SU-DHL-6 (cell line): ENCODE data around the gene EPHB2.

Experiments used
- H2AFZ ChIP-seq: fragments of 200-600 bp; sonication (generic); 2 replicates; pipeline ENCODE4 v1.6.1; 2014; ENCODE audit warnings: low read depth, mild to moderate bottlenecking, moderate library complexity, mixed read lengths, antibody characterized with exemption, low read length; ENCODE audit not compliant: severe bottlenecking
- H3F3A ChIP-seq: fragments of 200-600 bp; shearing (Covaris generic); 2 replicates; pipeline ENCODE4 v1.6.0; 2016; ENCODE audit warnings: antibody characterized with exemption, mild to moderate bottlenecking; ENCODE audit not compliant: insufficient read depth
- H3K27ac ChIP-seq: fragments of 200-600 bp; sonication (generic); 2 replicates; pipeline ENCODE4 v1.5.1; 2016; ENCODE audit warnings: low read depth, mild to moderate bottlenecking, low read length, moderate library complexity, mixed read lengths
- H3K27me3 ChIP-seq: fragments of 200-600 bp; sonication (generic), shearing (Covaris generic); 2 replicates; pipeline ENCODE4 v1.6.0; 2014; ENCODE audit warnings: mild to moderate bottlenecking, low read length
- H3K36me3 ChIP-seq: fragments of 200-600 bp; sonication (generic); 2 replicates; pipeline ENCODE4 v1.6.1; 2014; ENCODE audit warnings: mild to moderate bottlenecking, low read length, mixed read lengths
- H3K4me2 ChIP-seq: fragments of 300-600, 200-600 bp; shearing (Covaris generic), sonication (generic); 2 replicates; pipeline ENCODE4 v1.6.0; 2014; ENCODE audit warnings: low read length, low read depth, mild to moderate bottlenecking; ENCODE audit not compliant: poor library complexity, severe bottlenecking
- H3K4me3 ChIP-seq: fragments of 200-600 bp; sonication (generic); 2 replicates; pipeline ENCODE4 v1.5.1; 2014; ENCODE audit warnings: antibody characterized with exemption, low read length, mild to moderate bottlenecking, mixed read lengths; ENCODE audit not compliant: insufficient read depth, poor library complexity, severe bottlenecking
- H3K79me2 ChIP-seq: fragments of 200-600 bp; sonication (generic); 2 replicates; pipeline ENCODE4 v1.6.1; 2014; ENCODE audit warnings: mild to moderate bottlenecking, low read length, moderate library complexity; ENCODE audit not compliant: insufficient read depth
- H3K9ac ChIP-seq: fragments of 200-600 bp; sonication (generic); 2 replicates; pipeline ENCODE4 v1.7.0; 2014; ENCODE audit warnings: mild to moderate bottlenecking, low read length
- H3K9me2 ChIP-seq: fragments of 200-600 bp; sonication (generic); replicated peaks from 2 replicates; pipeline ENCODE4 v1.6.1; 2014; ENCODE audit warnings: low read length; ENCODE audit not compliant: insufficient read depth
- H3K9me3 ChIP-seq: fragments of 200-600 bp; sonication (generic); 2 replicates; pipeline ENCODE4 v1.6.1; 2014; ENCODE audit warnings: low read length, mixed read lengths; ENCODE audit not compliant: insufficient read depth
- H4K20me1 ChIP-seq: fragments of 200-600 bp; sonication (generic); 2 replicates; pipeline ENCODE4 v1.6.1; 2014; ENCODE audit warnings: low read depth, mild to moderate bottlenecking, antibody characterized with exemption, low read length, moderate library complexity, mixed read lengths
- CTCF ChIP-seq: fragments of 200-600 bp; sonication (generic); IDR thresholded peaks from one replicate; pipeline ENCODE4 v1.5.1; 2017; ENCODE audit warnings: antibody characterized with exemption, mild to moderate bottlenecking, low read length, moderate library complexity; ENCODE audit not compliant: insufficient read depth, poor library complexity, severe bottlenecking
- EZH2phosphoT487 ChIP-seq: fragments of 200-600 bp; sonication (generic), shearing (Covaris generic); conservative IDR thresholded peaks from 2 replicates; pipeline ENCODE4 v1.6.1; 2018; ENCODE audit warnings: mild to moderate bottlenecking, antibody characterized with exemption, low read length, moderate library complexity, mixed read lengths

EPHB2 gene

DNA sequence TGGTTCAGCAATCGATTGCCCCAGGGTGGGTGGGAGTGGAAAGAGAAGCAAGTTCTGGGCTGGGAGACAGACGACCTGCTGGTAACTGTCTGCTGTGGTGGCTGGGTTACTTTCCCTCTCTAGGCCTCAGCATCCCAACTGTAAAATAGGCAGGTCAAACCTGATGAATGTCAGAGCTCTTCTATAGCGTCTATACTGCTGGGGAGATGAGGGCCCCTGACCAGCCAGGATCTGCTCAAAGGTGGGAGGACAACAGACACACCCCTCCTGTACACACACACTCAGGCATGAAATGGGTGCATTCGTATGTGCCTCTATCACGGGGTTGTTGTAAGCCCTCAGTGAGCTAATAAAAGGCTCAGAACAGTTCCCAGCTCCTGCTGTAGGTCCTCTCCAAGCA, 12.7 kb upstream of the EPHB2 start:
- Histone ChIP-seq H3K36me3 (no peaks in the 10 kb centered on the region), H3K27ac (no peak overlapping the region), H2AFZ (no peak overlapping the region), H3F3A (no peaks in the 10 kb centered on the region), H3K79me2 (no peaks in the 10 kb centered on the region), H3K9me2 (no peaks in the 10 kb centered on the region), H3K4me2 (no peak overlapping the region), H4K20me1 (no peaks in the 10 kb centered on the region), H3K27me3 (no peaks in the 10 kb centered on the region), H3K4me3 (no peak overlapping the region), H3K9me3 (no peaks in the 10 kb centered on the region), H3K9ac (no peak overlapping the region)
- TF ChIP-seq EZH2phosphoT487 (no peak), CTCF (no peak)

GRCh38 chr1:22699681-22700520, 10.7 kb upstream of the EPHB2 start:
- H3F3A ChIP-seq = no peaks in the 10 kb centered on the region
- no peak for TF ChIP-seq CTCF
- no peak for TF ChIP-seq EZH2phosphoT487

GRCh38 chr1:22702296-22703085, 8.1 kb upstream of the EPHB2 start:
- H3F3A ChIP-seq = no peaks in the 10 kb centered on the region
- no peaks in the 10 kb centered on the region for H3K9me3 ChIP-seq
- H3K79me2 ChIP-seq = no peaks in the 10 kb centered on the region
- H2AFZ ChIP-seq = no peak overlapping the region
- H3K9ac ChIP-seq = no peak overlapping the region
- H3K4me3 ChIP-seq = no peak overlapping the region
- H3K27me3 ChIP-seq = no peaks in the 10 kb centered on the region
- no peaks in the 10 kb centered on the region for H3K9me2 ChIP-seq
- no peak overlapping the region for H3K4me2 ChIP-seq
- H3K36me3 ChIP-seq = no peaks in the 10 kb centered on the region
- TF ChIP-seq EZH2phosphoT487 (no peak), CTCF (no peak)
- no peak overlapping the region for H3K27ac ChIP-seq
- H4K20me1 ChIP-seq = no peaks in the 10 kb centered on the region

More at GRCh38 chr1:22699681-22700520, 10.7 kb upstream of the EPHB2 start:
- no peak overlapping the region for H3K9ac ChIP-seq
- H3K36me3 ChIP-seq = no peaks in the 10 kb centered on the region
- H4K20me1 ChIP-seq = no peaks in the 10 kb centered on the region
- H3K4me3 ChIP-seq = no peak overlapping the region
- H3K9me3 ChIP-seq = no peaks in the 10 kb centered on the region
- no peaks in the 10 kb centered on the region for H3K79me2 ChIP-seq
- H3K4me2 ChIP-seq = no peak overlapping the region
- no peak overlapping the region for H2AFZ ChIP-seq
- H3K27ac ChIP-seq = no peak overlapping the region
- no peaks in the 10 kb centered on the region for H3K27me3 ChIP-seq
- no peaks in the 10 kb centered on the region for H3K9me2 ChIP-seq
